GM13976 (cell line): Measurements from ENCODE around the gene PARVA.

Experiments used
- DNase-seq: peaks from one replicate; pipeline ENCODE4 v3.0.0; 2012; ENCODE audit warnings: low spot score
- CTCF ChIP-seq: IDR thresholded peaks from 2 replicates; pipeline ENCODE4 v1.5.1; 2012; ENCODE audit warnings: borderline replicate concordance, mild to moderate bottlenecking; ENCODE audit not compliant: insufficient read depth; ENCODE audit errors: extremely low read depth, missing control alignments, control extremely low read depth
- in situ Hi-C: fragments of 300-500 bp; cut with MboI; formaldehyde crosslinking; loops from one replicate; pipeline ENCODE4 v1.12.0; 2022; ENCODE audit warnings: low sequenced_read_pairs, mixed read lengths, inconsistent platforms; ENCODE audit not compliant: unreplicated experiment

Gene PARVA

DNA sequence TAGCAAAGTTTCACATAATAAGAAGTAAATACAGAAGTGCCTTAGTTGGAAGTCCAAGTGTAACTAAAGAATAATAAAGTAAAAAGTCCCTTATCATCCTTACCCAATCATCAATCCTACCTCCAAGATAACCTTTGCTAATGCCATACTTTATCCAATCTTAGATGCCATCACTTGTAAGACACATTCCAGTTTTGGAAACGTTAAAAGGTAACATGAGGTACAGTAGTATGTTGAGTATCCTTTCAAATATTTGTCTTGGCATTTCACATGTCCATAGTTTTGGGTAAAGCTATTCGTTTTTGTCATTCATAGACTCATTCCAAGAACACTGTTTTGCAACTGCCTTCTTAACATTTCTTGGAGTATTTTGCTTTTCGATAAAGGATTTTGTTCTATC lies 181.6 kb downstream of the PARVA start:
- DNase-seq, result no peak
- TF ChIP-seq CTCF, result no peak
- in situ Hi-C loops, result no loop called here

DNA sequence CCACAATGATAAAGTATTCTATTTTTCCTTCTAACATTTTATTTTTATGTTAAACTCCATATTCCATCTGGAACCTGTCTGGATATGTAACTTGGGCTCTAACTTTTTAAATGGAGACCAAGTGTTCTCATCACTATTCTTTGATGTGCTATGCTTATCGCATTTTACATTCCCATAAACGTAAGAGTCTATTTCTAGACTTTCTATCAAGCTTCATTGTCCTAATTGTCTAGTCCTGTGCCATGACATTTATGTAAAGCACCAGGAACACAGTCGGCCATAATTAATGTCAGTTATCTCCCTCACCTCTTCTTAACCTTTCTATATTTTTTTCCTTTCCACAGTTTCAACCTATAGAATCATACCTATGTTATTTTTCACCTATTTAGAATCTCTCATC lies 183.0 kb downstream of the PARVA start:
- DNase-seq, result no peak
- TF ChIP-seq CTCF, result no peak
- in situ Hi-C loops, result no loop called here

- DNase-seq, result no peak
- TF ChIP-seq CTCF, result no peak
- in situ Hi-C loops, result no loop called here
These were observed 183.5 kb downstream of the PARVA start for GRCh38 chr11:12560861-12561260.

- no peak for DNase-seq
- in situ Hi-C loops, result no loop called here
- TF ChIP-seq CTCF, result no peak
These were observed 186.6 kb downstream of the PARVA start for GRCh38 chr11:12564012-12564411.

DNA sequence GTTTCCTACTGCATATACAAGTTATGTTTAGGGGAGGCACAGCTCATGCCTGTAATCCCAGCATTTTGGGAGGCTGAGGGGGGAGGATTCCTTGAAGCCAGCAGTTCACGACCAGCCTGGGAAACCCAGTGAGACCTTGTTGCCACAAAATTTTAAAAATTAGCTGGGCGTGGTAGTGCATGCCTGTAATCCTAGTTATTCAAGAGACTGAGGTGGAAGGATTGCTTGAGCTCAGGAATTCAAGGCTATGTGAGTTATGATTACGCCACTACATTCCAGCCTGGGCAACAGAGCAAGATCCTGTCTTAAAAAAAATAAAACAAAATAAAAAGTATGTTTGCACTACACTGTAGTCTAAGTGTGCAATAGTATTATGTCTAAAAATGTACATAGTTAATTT lies 188.0 kb downstream of the PARVA start:
- in situ Hi-C loops, result no loop called here
- TF ChIP-seq CTCF, result no peak
- DNase-seq, result no peak

GRCh38 chr11:12567746-12568460 lies 190.5 kb downstream of the PARVA start:
- in situ Hi-C loops, result no loop called here
- no peak for DNase-seq
- TF ChIP-seq CTCF, result no peak
